B cell (primary cell): ENCODE results near the gene NPFFR1. TPM values are rescaled to one million over a fixed set of nuclear protein-coding genes. Genes with fewer than 3 reads are reported as not detected.

ENCODE experiments used
- ATAC-seq: fragments of 200-7000 bp; cut with Tn5 transposase; one replicate; pipeline ENCODE4 v1.10.0; 2021; ENCODE audit warnings: low read depth, mild to moderate bottlenecking, moderate number of reproducible peaks, moderate library complexity
- CTCF ChIA-PET: fragments of 350-600 bp; sonication (Branson Sonifier 250); formaldehyde crosslinking; loops from one replicate; lab custom pipeline; 2021; ENCODE audit warnings: antibody characterized with exemption, inconsistent platforms; lab: Charles Lee
- POLR2A ChIA-PET: fragments of 350-600 bp; sonication (Branson Sonifier 250); formaldehyde crosslinking; loops from one replicate; lab custom pipeline; 2021; ENCODE audit warnings: antibody characterized with exemption; lab: Charles Lee
- DNase-seq: peaks from one replicate; pipeline ENCODE4 v3.0.0; 2013
- H2AFZ ChIP-seq: 2 replicates; pipeline ENCODE4 v1.6.1; 2012; ENCODE audit warnings: mild to moderate bottlenecking, low read depth, low read length; ENCODE audit not compliant: insufficient read depth, poor library complexity, severe bottlenecking
- H3K27ac ChIP-seq, 2 donors: 1 replicate in 1 of 2; 2 replicates in 1 of 2; pipeline ENCODE4 v1.5.1; 2012 to 2013; ENCODE audit warnings: low read length in 2 of 2, mild to moderate bottlenecking in 2 of 2, moderate library complexity in 1 of 2
- H3K27me3 ChIP-seq, 4 experiments: fragments of 200-600 bp in 1 of 4; sonication (generic) in 1 of 4; replicated peaks in 1 of 4; 1 replicate in 2 of 4; 2 replicates in 2 of 4; pipeline versions ENCODE4 v1.6.1 to v1.7.0; 2013 to 2016; ENCODE audit warnings: low read length in 3 of 4, mild to moderate bottlenecking in 2 of 4, mixed read lengths in 1 of 4, moderate library complexity in 1 of 4; ENCODE audit not compliant: insufficient read depth in 4 of 4, control insufficient read depth in 3 of 4; ENCODE audit errors: control extremely low read depth in 1 of 4
- H3K36me3 ChIP-seq, 2 experiments: replicated peaks in 1 of 2; 1 replicate in 1 of 2; 2 replicates in 1 of 2; pipeline versions ENCODE4 v1.6.1 to v1.7.1; 2013; ENCODE audit warnings: low read length in 1 of 2; ENCODE audit not compliant: insufficient read depth in 2 of 2, control insufficient read depth in 1 of 2; ENCODE audit errors: control extremely low read depth in 1 of 2, extremely low read depth in 1 of 2
- H3K4me1 ChIP-seq, 2 donors: fragments of 200-600 bp in 1 of 2; sonication (generic) in 1 of 2; 1 replicate in 1 of 2; 2 replicates in 1 of 2; pipeline versions ENCODE4 v1.5.1 to v1.6.1; 2013 to 2017; ENCODE audit warnings: low read length in 2 of 2; ENCODE audit not compliant: control insufficient read depth in 2 of 2, insufficient read depth in 2 of 2
- H3K4me2 ChIP-seq: replicated peaks from 2 replicates; pipeline ENCODE3; 2012; ENCODE audit warnings: mild to moderate bottlenecking, low read depth, low read length; ENCODE audit not compliant: poor library complexity, severe bottlenecking
- H3K4me3 ChIP-seq, 5 experiments: fragments of 200-600 bp in 1 of 5; sonication (generic) in 1 of 5; 1 replicate in 3 of 5; 2 replicates in 2 of 5; pipeline versions ENCODE4 v1.5.1 to v1.7.0; 2011 to 2016; ENCODE audit warnings: low read length in 4 of 5, mild to moderate bottlenecking in 4 of 5, low read depth in 2 of 5, control low read depth in 1 of 5, moderate library complexity in 1 of 5; ENCODE audit not compliant: insufficient read depth in 1 of 5; ENCODE audit errors: control extremely low read depth in 1 of 5, extremely low read depth in 1 of 5
- H3K79me2 ChIP-seq: fragments of 200-600 bp; sonication (generic); one replicate; pipeline ENCODE4 v1.6.0; 2016; ENCODE audit warnings: low read length; ENCODE audit not compliant: control insufficient read depth, insufficient read depth
- H3K9ac ChIP-seq: fragments of 200-600 bp; sonication (generic); 2 replicates; pipeline ENCODE4 v1.6.1; 2017; ENCODE audit warnings: mild to moderate bottlenecking, low read length, moderate library complexity
- H3K9me3 ChIP-seq, 3 donors: one replicate each; pipeline versions ENCODE4 v1.6.1 to v1.7.1; 2013; ENCODE audit warnings: low read length in 2 of 3; ENCODE audit not compliant: control insufficient read depth in 2 of 3, insufficient read depth in 1 of 3; ENCODE audit errors: control extremely low read depth in 1 of 3
- H4K20me1 ChIP-seq: 2 replicates; pipeline ENCODE4 v1.6.0; 2012; ENCODE audit warnings: mild to moderate bottlenecking, low read length; ENCODE audit not compliant: insufficient read depth, control insufficient read depth, poor library complexity, severe bottlenecking
- H3K27ac Mint-ChIP-seq: one replicate; pipeline ENCODE4 v1.8.0; 2021; ENCODE audit warnings: mixed read lengths
- H3K27me3 Mint-ChIP-seq: one replicate; pipeline ENCODE4 v1.8.0; 2021; ENCODE audit warnings: mixed read lengths
- H3K4me1 Mint-ChIP-seq: one replicate; pipeline ENCODE4 v1.8.0; 2021; ENCODE audit warnings: mixed read lengths
- H3K4me3 Mint-ChIP-seq: one replicate; pipeline ENCODE4 v1.8.0; 2021; ENCODE audit warnings: mixed read lengths
- H3K9me3 Mint-ChIP-seq: one replicate; pipeline ENCODE4 v1.8.0; 2022; ENCODE audit warnings: mixed read lengths; ENCODE audit not compliant: insufficient read depth
- CTCF ChIP-seq: fragments of 200-600 bp; IDR thresholded peaks from one replicate; pipeline ENCODE4 v1.8.0; 2022; ENCODE audit warnings: antibody characterized with exemption, mild to moderate bottlenecking
- EZH2 ChIP-seq: IDR thresholded peaks from 2 replicates; pipeline ENCODE4 v1.6.1; 2012; ENCODE audit warnings: borderline replicate concordance, low read depth, mild to moderate bottlenecking, moderate library complexity, low read length; ENCODE audit not compliant: insufficient read depth, poor library complexity, severe bottlenecking
- WGBS: methylation state at CpG from one replicate; pipeline ENCODE4 v1.1.5; 2013; ENCODE audit warnings: missing lambda C conversion rate; ENCODE audit not compliant: insufficient coverage; 5-methylcytosine and 5-hydroxymethylcytosine counted together
- intact Hi-C: fragments of 100-400 bp; cut with micrococcal nuclease; formaldehyde crosslinking; loops from one replicate; pipeline ENCODE4 v1.10.0; 2022
- polyA plus RNA-seq: library from polyadenylated mRNA; depleted of rRNA; stranded (reverse); fragments of >200 nt; gene quantifications from 2 replicates; pipeline ENCODE4 v1.2.3, GENCODE V29; 2012
- total RNA-seq, 2 donors: library from RNA; stranded (reverse); fragments of 120-200 nt in 1 of 2; gene quantifications; 1 replicate in 1 of 2; 2 replicates in 1 of 2; pipeline versions ENCODE4 v1.2.3 to v1.2.4, GENCODE V29; 2013 to 2022

The NPFFR1 gene
- total and polyA plus RNA-seq, 2 donors (not counting 1 experiment from before 2014, with no cell fraction given) = not detected

- no peak overlapping the region for H3K27ac Mint-ChIP-seq
- Histone ChIP-seq H3K27me3 (peaks cover 0 to 4% (median 2%) of the 10 kb centered on the region in 4 experiments), H3K4me1 (peaks cover 26 to 30% of the 10 kb centered on the region in 2 donors), H3K9me3 (no peaks in the 10 kb centered on the region), H3K27ac (no peak overlapping the region), H3K4me2 (peak overlapping the region; percentile 49), H3K4me3 (no peak overlapping the region), H2AFZ (no peak overlapping the region), H3K79me2 (no peaks in the 10 kb centered on the region), H3K9ac (no peak overlapping the region), H4K20me1 (no peaks in the 10 kb centered on the region), H3K36me3 (no peaks in the 10 kb centered on the region)
- CTCF ChIA-PET = interaction anchor here (1.3 to 1.5 kb wide), 3 partner anchors 39 to 101 kb away, joined by 3 to 5 read pairs (median 4); no protein-coding TSS in a partner anchor
- WGBS = 98% methylated on average over 7 of the region's 10 CpGs
- peaks cover 33% of the 10 kb centered on the region for H3K4me1 Mint-ChIP-seq
- H3K4me3 Mint-ChIP-seq = peak overlapping the region; percentile 47
- no peak for TF ChIP-seq EZH2
- TF ChIP-seq CTCF = no peak
- intact Hi-C loops = no loop called here
- no peak for DNase-seq
- ATAC-seq = no peak
- H3K27me3 Mint-ChIP-seq = peaks cover 21% of the 10 kb centered on the region
- no peaks in the 10 kb centered on the region for H3K9me3 Mint-ChIP-seq
- POLR2A ChIA-PET = interaction anchor here (0.7 kb wide), 1 partner anchor 207 kb away, joined by 3 read pairs; no protein-coding TSS in a partner anchor
Observed at GRCh38 chr10:70324951-70325781, 41.4 kb upstream of the NPFFR1 start.

GRCh38 chr10:70324339-70324861, 40.6 kb upstream of the NPFFR1 start:
- Histone ChIP-seq H2AFZ (no peak overlapping the region), H3K79me2 (no peaks in the 10 kb centered on the region), H4K20me1 (no peaks in the 10 kb centered on the region), H3K9me3 (no peaks in the 10 kb centered on the region), H3K9ac (no peak overlapping the region), H3K4me2 (peak overlapping the region; percentile 49), H3K27me3 (peaks cover 0 to 3% (median 0%) of the 10 kb centered on the region in 4 experiments), H3K4me3 (no peak overlapping the region), H3K36me3 (no peaks in the 10 kb centered on the region), H3K27ac (no peak overlapping the region), H3K4me1 (peaks cover 25 to 30% of the 10 kb centered on the region in 2 donors)
- WGBS = 20% methylated on average over 10 of the region's 11 CpGs
- Mint-ChIP-seq H3K27ac (no peak overlapping the region), H3K4me1 (peaks cover 32% of the 10 kb centered on the region), H3K9me3 (no peaks in the 10 kb centered on the region), H3K4me3 (peak overlapping the region; percentile 37), H3K27me3 (peaks cover 15% of the 10 kb centered on the region)
- ATAC-seq = peak; percentile 74
- intact Hi-C loops = no loop called here
- DNase-seq = peak; percentile 45
- TF ChIP-seq CTCF (no peak), EZH2 (no peak)
- CTCF ChIA-PET = interaction anchor here (1.3 to 1.5 kb wide), 4 partner anchors 39 to 103 kb away, joined by 3 to 5 read pairs (median 4); no protein-coding TSS in a partner anchor
- POLR2A ChIA-PET = no interaction called here
